Muscle layer of colon (tissue), 2 donors: ENCODE data around the gene MYO16.
"Not testable (repeated sequence)": the region's sequence is repeated elsewhere in the genome, so short reads cannot be mapped to it uniquely, and the experiment has no call there.

ENCODE experiments used
- H3K27ac ChIP-seq: one replicate; pipeline ENCODE4 v1.7.0; 2013; ENCODE audit warnings: low read depth, mild to moderate bottlenecking, low read length, moderate library complexity
- H3K27me3 ChIP-seq, 2 donors: one replicate each; pipeline ENCODE4 v1.7.0; 2013; ENCODE audit warnings: low read length in 2 of 2, mild to moderate bottlenecking in 2 of 2; ENCODE audit not compliant: insufficient read depth in 2 of 2, control insufficient read depth in 1 of 2
- H3K36me3 ChIP-seq: one replicate; pipeline ENCODE4 v1.7.0; 2013; ENCODE audit warnings: mild to moderate bottlenecking, low read length; ENCODE audit not compliant: insufficient read depth
- H3K4me1 ChIP-seq: one replicate; pipeline ENCODE4 v1.7.0; 2013; ENCODE audit warnings: mild to moderate bottlenecking, low read length; ENCODE audit not compliant: insufficient read depth
- H3K4me3 ChIP-seq, 2 donors: one replicate each; pipeline ENCODE4 v1.7.0; 2013; ENCODE audit warnings: low read length in 2 of 2, low read depth in 1 of 2, mild to moderate bottlenecking in 1 of 2, moderate library complexity in 1 of 2
- H3K9ac ChIP-seq: one replicate; pipeline ENCODE4 v1.7.0; 2013; ENCODE audit warnings: low read length
- H3K9me3 ChIP-seq: one replicate; pipeline ENCODE4 v1.7.0; 2013; ENCODE audit warnings: mild to moderate bottlenecking, low read length
- donor health status: abdominal sarcoma.
- donor health status: Adenocarcinoma of cecum.

The MYO16 gene

GRCh38 chr13:109211616-109212015, 582.2 kb downstream of the MYO16 start:
- H3K27ac ChIP-seq: no peak overlapping the region
- H3K9me3 ChIP-seq: no peaks in the 10 kb centered on the region
- no peaks in the 10 kb centered on the region for H3K4me1 ChIP-seq
- H3K4me3 ChIP-seq: no peak overlapping the region
- H3K27me3 ChIP-seq: no peaks in the 10 kb centered on the region
- no peaks in the 10 kb centered on the region for H3K36me3 ChIP-seq
- no peak overlapping the region for H3K9ac ChIP-seq

- Histone ChIP-seq H3K9ac (no peak overlapping the region), H3K27me3 (no peaks in the 10 kb centered on the region), H3K4me3 (no peak overlapping the region), H3K4me1 (no peaks in the 10 kb centered on the region), H3K36me3 (no peaks in the 10 kb centered on the region), H3K9me3 (no peaks in the 10 kb centered on the region), H3K27ac (no peak overlapping the region)
Observed at GRCh38 chr13:109212650-109213049, 583.2 kb downstream of the MYO16 start.

- Histone ChIP-seq H3K27ac (no peak overlapping the region), H3K36me3 (no peaks in the 10 kb centered on the region), H3K9me3 (no peaks in the 10 kb centered on the region), H3K27me3 (no peaks in the 10 kb centered on the region), H3K4me1 (no peaks in the 10 kb centered on the region), H3K9ac (no peak overlapping the region), H3K4me3 (no peak overlapping the region)
Observed at GRCh38 chr13:109213714-109214113, 584.3 kb downstream of the MYO16 start.

- H3K4me1 ChIP-seq: no peaks in the 10 kb centered on the region
- H3K27ac ChIP-seq: no peak overlapping the region
Observed at GRCh38 chr13:109214393-109214792, 585.0 kb downstream of the MYO16 start.

GRCh38 chr13:109215377-109215776, 586.0 kb downstream of the MYO16 start:
- Histone ChIP-seq H3K27ac (no peak overlapping the region), H3K36me3 (no peaks in the 10 kb centered on the region), H3K27me3 (no peaks in the 10 kb centered on the region), H3K4me3 (no peak overlapping the region), H3K9me3 (no peaks in the 10 kb centered on the region), H3K4me1 (no peaks in the 10 kb centered on the region), H3K9ac (no peak overlapping the region)

More at GRCh38 chr13:109214393-109214792, 585.0 kb downstream of the MYO16 start:
- H3K4me3 ChIP-seq: no peak overlapping the region
- no peak overlapping the region for H3K9ac ChIP-seq
- H3K36me3 ChIP-seq: no peaks in the 10 kb centered on the region
- H3K27me3 ChIP-seq: no peaks in the 10 kb centered on the region
- no peaks in the 10 kb centered on the region for H3K9me3 ChIP-seq

- H3K36me3 ChIP-seq, H3K4me3 ChIP-seq, H3K27ac ChIP-seq, H3K9me3 ChIP-seq, H3K9ac ChIP-seq, H3K27me3 ChIP-seq, H3K4me1 ChIP-seq: not testable (repeated sequence)
Observed at GRCh38 chr13:109217510-109217909, 588.1 kb downstream of the MYO16 start.

- Histone ChIP-seq H3K9me3 (no peaks in the 10 kb centered on the region), H3K27me3 (no peaks in the 10 kb centered on the region), H3K4me1 (no peaks in the 10 kb centered on the region), H3K36me3 (no peaks in the 10 kb centered on the region), H3K4me3 (no peak overlapping the region), H3K9ac (no peak overlapping the region), H3K27ac (no peak overlapping the region)
Observed at GRCh38 chr13:109220631-109221030, 591.2 kb downstream of the MYO16 start.

- Histone ChIP-seq H3K4me1 (no peaks in the 10 kb centered on the region), H3K9ac (no peak overlapping the region), H3K9me3 (no peaks in the 10 kb centered on the region), H3K27me3 (no peaks in the 10 kb centered on the region), H3K4me3 (no peak overlapping the region), H3K36me3 (no peaks in the 10 kb centered on the region), H3K27ac (no peak overlapping the region)
Observed at GRCh38 chr13:109224033-109224432, 594.6 kb downstream of the MYO16 start.

- Histone ChIP-seq H3K27me3 (no peaks in the 10 kb centered on the region), H3K9ac (no peak overlapping the region), H3K9me3 (no peaks in the 10 kb centered on the region), H3K36me3 (no peaks in the 10 kb centered on the region), H3K27ac (no peak overlapping the region), H3K4me1 (no peaks in the 10 kb centered on the region), H3K4me3 (no peak overlapping the region)
Observed at GRCh38 chr13:109226631-109227030, 597.2 kb downstream of the MYO16 start.

- no peaks in the 10 kb centered on the region for H3K9me3 ChIP-seq
- no peak overlapping the region for H3K4me3 ChIP-seq
- no peaks in the 10 kb centered on the region for H3K4me1 ChIP-seq
- no peak overlapping the region for H3K27ac ChIP-seq
- no peak overlapping the region for H3K9ac ChIP-seq
- H3K27me3 ChIP-seq: no peaks in the 10 kb centered on the region
- no peaks in the 10 kb centered on the region for H3K36me3 ChIP-seq
Observed at GRCh38 chr13:109227344-109227940, 598.0 kb downstream of the MYO16 start.

GRCh38 chr13:109228211-109228610, 598.8 kb downstream of the MYO16 start:
- H3K4me1 ChIP-seq: no peaks in the 10 kb centered on the region
- H3K36me3 ChIP-seq: no peaks in the 10 kb centered on the region
- no peaks in the 10 kb centered on the region for H3K9me3 ChIP-seq
- H3K4me3 ChIP-seq: no peak overlapping the region
- no peak overlapping the region for H3K27ac ChIP-seq
- no peaks in the 10 kb centered on the region for H3K27me3 ChIP-seq
- no peak overlapping the region for H3K9ac ChIP-seq

GRCh38 chr13:109231888-109232287, 602.5 kb downstream of the MYO16 start:
- Histone ChIP-seq H3K4me1 (no peaks in the 10 kb centered on the region), H3K36me3 (no peaks in the 10 kb centered on the region), H3K4me3 (no peak overlapping the region), H3K27me3 (no peaks in the 10 kb centered on the region), H3K27ac (no peak overlapping the region), H3K9me3 (no peaks in the 10 kb centered on the region), H3K9ac (no peak overlapping the region)
